Stimulated activated CD4-positive, alpha-beta T cell treated with anti-CD3 and anti-CD28 coated beads, TNF-alpha, amount 100 ng/mL, for 24 hours (primary cell): ENCODE measurements around the gene PINK1.
"Not testable (repeated sequence)": the region's sequence is repeated elsewhere in the genome, so short reads cannot be mapped to it uniquely, and the experiment has no call there.

Source experiments
- DNase-seq, 3 experiments: peaks; one replicate each; pipeline ENCODE4 v3.0.0-alpha.2; 2020; ENCODE audit warnings: low read depth in 3 of 3

Gene PINK1

DNA sequence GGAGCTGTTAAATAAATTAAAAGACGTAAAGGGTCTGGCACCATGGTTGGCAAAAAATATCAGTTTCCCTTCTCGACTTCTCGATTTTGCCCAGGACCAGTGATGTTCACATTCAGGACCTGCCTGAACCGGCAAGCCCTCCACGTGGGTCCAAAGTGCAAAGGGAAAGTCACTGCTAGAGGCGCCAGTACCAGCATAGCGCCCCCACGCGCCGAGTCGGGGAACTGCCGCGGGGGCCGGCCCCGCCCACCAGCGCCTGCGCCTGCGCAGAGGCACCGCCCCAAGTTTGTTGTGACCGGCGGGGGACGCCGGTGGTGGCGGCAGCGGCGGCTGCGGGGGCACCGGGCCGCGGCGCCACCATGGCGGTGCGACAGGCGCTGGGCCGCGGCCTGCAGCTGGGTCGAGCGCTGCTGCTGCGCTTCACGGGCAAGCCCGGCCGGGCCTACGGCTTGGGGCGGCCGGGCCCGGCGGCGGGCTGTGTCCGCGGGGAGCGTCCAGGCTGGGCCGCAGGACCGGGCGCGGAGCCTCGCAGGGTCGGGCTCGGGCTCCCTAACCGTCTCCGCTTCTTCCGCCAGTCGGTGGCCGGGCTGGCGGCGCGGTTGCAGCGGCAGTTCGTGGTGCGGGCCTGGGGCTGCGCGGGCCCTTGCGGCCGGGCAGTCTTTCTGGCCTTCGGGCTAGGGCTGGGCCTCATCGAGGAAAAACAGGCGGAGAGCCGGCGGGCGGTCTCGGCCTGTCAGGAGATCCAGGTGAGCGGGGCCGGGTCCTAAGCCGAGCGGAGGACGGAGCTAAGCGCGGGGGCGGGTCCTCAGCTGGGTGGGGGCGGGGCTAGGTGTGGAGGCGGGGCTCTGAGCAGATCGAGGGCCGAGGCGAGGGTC is at the start of gene PINK1:
TSS of gene PINK1 (plus strand) at position 269 of the 875 bp plus-strand sequence. CDS start at position 360, 91 bp downstream.
- DNase-seq: peak; percentile 71 to 84 (median 73)

DNA sequence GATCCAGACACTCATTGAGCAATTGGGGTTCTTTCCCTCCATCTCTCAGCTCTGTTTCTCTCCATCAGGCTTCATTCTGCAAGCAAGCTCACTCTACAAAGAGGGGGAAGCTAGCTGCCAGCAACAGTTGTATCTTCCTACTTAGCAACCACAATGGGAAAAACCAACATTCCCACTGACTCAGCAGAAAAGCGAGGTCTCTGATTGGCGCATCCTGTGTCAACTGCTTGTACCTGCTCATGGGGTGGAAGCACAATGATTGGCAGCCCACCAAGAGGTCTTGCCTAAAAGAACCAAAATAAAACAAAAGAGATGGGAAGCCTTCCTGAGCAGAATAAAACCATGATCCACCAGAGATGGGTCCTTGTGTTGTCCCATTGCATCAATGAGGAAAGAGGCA is 48.4 kb upstream of the PINK1 start:
- no peak for DNase-seq

DNA sequence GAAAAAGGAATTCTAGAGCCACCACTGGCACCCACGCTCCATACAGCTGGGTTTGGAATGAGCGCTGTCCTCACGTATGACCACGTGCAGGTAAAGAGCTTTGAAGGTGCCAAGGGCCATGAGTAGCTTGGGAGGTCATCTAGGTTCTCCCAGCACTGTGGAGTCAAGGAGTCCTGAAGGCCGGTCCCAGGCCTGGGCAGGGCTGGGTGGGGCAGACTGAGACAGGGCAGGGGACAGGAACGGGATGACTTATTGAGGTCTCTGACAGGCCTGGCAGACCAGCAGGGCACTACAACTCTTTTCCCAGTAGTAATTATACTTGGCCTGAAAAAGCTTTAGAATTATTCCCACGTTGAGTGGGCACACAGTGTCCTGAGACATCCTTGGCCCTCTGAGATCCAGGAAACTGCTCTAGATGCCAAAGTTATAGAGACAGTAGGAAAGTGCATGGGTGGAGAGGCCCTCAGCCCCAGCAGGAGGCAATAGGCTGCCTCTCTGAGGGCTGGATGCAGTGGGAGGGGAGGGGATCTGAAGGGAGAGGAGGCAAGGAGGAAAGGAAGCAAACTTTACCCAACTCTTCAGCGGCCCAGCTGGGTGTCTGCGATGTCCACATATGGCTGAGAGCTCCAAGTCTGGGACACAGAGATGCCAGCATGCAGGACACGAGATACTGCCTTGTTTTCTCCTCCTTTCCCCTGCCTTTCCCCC is 46.2 kb upstream of the PINK1 start:
- no peak for DNase-seq

DNA sequence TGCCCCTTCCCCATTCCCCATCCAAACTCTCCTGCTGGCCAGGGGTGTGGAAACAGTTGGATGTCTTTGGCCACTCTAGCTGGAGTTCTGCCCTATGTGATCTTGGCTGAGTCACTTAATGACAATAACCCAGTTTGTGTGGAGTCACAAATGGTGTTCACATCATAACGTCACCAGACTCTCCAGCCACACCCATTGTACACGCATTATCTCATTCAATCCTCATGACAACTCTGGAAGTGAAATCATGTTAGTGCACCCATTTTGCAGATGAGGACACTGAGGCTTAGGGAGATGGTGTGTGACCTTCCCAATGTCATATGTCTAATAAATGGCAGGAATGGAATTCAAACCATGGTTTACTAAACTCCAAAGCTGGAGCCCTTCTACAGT is 45.6 kb upstream of the PINK1 start:
- no peak for DNase-seq

DNA sequence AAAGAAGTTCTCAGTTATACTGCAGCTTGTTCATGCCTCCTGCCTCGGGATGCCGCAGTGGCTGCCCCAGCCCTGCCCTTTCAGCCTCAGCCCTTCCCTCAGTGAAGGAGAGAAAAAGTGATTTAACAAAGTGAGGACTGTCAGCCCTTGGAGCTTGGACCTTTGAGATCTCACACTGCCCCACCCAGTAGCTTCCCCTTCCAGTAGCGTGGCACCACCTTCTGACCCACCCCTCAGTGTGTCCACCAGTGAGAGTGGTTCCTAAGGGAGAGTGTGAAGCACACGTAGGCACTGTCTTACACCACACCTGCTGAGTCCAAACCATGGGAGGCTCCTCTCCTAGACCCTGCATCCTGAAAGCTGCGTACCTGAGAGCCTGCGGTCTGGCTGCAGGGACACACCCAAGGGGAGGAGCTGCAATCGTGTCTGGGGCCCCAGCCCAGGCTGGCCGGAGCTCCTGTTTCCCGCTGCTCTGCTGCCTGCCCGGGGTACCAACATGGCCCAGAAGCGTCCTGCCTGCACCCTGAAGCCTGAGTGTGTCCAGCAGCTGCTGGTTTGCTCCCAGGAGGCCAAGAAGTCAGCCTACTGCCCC is 44.5 kb upstream of the PINK1 start, which contains the start of gene CDA:
TSS of gene CDA (plus strand) at position 464 of the 592 bp plus-strand sequence. CDS start at position 497, 33 bp downstream.
- no peak for DNase-seq

DNA sequence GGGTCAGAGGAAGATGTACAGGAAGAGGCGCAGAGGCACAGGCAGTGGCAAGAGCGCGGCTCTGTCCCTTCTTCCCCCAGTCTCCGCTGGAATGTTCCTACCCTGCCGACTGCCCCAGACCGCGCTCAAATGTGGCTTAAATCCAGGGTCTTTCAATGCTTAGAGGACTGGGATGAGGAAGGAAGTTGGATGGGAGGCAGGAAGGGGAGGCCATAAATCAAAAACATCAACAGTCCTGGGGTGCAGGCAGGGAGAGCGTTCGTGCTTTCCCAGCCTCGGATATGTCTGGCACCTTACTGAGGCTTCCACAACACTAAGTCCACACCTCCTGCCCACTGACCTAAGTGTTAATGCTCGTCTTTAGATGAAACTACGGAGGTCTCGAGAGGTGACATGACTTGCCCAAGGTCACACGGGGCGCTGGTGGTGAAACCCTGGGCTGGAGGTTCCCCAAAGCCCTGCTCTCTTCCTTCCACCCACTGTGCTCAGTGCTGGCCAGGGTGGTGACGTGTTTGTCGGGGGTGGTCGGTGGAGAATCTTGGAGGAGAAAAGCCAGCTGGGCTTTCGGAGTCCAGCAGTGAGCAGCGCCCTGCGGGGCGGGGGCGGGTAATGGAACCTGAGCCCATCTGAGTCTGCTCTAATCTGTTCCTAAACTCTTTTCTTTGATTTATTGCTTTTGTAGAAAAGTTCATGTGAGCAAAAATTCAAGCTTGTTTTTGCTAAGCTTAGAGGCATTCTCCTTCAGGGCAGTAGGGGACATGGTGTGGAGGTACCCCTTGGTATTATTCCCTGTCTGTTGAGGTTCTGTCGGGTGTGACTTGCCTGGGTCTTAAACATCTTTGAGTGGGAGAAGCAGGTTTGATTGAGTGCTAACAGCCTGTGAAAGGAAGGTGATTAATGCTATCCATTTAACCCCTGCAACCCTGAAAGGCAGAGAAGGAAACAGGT is 43.7 kb upstream of the PINK1 start:
- no peak for DNase-seq

DNA sequence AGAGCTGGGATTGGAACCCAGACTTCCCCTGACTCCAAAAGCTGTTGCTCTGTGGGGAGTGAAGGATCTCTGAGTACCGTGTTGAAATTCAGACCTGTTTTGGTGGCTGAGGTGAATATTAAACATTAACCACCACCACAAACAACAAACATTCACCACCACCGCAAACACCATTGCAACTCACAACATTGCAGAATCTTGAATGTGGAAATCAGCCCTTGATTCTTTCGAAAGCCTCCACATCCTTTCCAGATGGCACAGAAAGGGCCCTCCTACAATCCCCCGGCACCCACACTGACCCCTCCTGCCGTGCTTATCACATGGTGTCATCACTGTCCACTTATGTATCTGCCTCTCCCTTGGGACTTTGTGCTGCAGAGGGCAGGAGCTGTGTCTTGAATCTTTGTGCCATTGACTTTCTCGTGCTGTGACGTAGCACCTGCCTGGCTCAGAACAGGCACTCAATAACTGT is 42.9 kb upstream of the PINK1 start:
- no peak for DNase-seq

DNA sequence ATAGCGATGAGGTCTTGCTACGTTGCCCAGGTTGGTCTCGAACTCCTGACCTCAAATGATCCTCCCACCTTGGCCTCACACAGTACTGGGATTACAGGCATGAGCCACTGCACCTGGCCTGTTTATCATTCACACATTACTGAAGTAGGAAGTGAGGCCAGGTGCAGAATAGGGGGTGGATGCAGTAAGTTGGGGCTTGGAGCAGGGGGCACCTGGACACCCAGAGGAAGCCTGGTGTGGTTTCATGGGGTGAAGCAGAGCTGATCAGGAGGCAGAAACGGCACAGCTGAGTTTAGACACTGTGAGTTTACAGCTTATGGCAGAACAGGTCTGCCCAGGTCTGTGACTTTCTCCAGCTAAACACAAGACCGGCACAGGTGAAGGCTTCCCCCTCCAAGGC is 39.5 kb upstream of the PINK1 start:
- no peak for DNase-seq

DNA sequence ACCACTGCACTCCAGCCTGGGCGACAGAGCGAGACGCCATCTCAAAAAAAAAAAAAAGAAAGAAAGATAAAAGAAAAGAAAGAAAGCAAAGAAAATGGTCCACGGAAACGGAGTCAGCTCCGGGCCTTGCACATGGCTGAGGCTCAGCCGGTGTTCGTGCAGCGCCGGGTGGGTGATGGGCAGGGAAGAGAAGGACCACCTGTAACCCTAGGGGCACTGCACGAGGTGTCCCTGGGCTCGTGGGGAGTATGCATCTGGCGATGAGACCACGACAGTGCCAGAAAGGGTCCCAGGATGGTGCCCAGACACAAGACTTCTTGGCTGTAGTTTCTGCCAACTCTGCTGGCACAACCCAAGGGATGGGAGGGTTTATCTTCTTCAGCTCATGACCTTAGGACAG is 38.5 kb upstream of the PINK1 start:
- DNase-seq: no peak

DNA sequence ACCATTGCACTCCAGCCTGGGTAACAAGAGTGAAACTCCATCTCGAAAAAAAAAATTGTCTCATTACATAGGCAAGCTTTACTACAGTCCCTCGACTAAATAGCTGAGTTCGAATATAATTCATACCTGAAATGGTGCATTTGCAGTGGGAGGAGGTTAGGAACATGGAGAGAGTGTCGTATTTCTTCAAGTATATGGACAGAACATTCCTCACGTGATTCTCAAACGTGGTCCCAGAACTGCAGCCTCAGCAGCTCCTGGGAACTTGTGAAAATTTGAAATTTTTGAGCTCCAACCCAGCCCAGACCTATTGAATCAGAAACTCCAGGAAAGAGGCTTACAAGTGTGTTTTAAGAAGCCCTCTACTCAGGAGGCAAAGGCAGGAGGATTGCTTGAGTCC is 37.2 kb upstream of the PINK1 start:
- DNase-seq: no peak

DNA sequence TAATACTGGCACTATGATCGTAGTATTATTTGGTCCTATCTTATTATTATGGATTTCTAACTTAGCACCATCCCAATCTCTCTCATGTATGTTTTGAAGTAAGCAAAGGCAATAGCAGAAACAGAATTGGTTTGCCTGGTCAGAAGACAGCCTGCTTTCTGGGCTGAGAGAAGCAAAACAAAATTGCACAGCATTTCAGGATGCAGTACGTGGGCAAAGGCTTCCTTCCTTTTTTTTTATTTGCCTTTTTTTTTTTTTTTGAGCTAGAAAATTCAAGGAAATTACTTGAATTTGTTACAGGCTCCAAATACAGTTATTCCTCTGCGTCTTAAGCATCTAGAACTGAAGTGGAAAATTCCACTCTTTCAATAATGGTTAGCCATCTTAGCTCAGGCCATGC is 35.6 kb upstream of the PINK1 start:
- DNase-seq: no peak

DNA sequence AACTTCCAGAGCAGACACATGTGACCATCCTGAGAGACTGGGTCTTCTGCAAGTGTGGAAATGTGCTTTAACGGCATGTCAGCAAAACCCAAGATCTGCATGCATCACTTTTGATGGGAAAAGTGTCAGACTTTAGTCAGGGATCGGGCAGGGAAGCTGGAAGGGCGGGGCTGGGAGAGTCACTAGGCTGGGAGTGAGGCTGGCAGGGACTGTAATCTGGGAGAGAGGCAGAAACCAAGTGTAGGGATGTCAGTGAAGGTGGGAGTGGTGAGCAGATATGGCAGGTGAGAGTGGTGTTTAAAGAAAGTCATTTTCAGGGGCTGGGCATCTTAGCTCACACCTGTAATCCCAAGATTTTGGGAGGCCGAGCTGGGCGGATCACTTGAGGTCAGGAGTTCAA is 33.1 kb upstream of the PINK1 start:
- no peak for DNase-seq

DNA sequence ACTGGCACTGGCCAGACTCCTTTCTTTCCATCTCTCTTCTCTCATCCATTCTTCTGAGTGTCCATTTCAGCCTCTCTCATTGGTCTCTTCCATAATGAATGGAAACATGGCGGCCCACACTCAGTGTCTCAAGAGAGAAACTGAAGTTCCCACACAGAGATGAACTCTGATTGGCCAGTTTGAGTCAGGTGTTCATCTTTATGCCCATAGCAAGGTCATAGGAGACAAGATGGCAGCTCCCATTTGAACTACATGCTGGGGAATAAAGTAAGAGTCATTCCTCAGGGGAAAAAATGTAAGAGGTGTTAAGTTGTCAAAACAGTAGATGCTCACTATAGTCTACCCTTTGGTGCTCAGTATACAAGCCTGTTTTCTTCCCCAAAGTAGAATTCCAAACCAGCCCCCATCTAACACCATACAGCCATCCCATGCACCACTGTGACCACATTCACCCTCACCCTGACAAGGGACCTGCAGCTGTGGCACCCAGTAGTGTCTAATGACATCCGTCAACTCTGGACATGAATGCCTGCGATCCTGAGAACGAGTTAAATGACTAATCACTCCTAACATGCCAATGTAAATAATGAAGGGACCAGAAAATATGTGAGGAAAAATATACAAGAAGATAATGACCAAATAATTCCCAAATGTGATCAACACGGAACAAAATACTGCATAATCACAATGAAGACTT is 32.0 kb upstream of the PINK1 start:
- no peak for DNase-seq

DNA sequence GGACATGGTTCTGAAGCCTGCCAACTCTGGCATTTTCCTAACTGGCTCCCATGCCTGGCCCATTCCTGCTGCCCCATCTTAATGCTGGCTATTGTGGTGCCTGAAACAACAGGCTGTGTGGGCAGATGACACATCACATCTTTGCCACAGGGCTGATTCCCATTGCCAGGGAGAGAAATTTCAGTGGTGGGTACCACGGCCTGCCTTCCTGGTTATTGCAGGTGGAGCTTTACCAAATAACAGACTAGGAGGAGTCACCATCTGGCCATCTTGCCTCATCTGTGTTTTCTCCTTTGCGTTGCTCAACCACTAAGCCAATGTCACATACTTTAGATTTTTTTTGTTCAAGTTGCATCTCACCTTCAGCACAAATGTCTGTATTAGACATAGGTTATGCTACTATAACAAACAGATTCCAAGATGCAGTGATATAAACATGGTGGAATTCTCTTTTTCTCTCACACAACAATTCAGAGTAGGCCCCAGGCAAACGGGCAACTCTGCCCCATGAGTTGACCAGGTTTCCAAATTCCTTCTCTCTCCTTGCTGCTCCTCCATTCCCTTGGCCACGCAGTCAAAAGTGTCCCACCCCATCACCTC is 30.3 kb upstream of the PINK1 start:
- no peak for DNase-seq

DNA sequence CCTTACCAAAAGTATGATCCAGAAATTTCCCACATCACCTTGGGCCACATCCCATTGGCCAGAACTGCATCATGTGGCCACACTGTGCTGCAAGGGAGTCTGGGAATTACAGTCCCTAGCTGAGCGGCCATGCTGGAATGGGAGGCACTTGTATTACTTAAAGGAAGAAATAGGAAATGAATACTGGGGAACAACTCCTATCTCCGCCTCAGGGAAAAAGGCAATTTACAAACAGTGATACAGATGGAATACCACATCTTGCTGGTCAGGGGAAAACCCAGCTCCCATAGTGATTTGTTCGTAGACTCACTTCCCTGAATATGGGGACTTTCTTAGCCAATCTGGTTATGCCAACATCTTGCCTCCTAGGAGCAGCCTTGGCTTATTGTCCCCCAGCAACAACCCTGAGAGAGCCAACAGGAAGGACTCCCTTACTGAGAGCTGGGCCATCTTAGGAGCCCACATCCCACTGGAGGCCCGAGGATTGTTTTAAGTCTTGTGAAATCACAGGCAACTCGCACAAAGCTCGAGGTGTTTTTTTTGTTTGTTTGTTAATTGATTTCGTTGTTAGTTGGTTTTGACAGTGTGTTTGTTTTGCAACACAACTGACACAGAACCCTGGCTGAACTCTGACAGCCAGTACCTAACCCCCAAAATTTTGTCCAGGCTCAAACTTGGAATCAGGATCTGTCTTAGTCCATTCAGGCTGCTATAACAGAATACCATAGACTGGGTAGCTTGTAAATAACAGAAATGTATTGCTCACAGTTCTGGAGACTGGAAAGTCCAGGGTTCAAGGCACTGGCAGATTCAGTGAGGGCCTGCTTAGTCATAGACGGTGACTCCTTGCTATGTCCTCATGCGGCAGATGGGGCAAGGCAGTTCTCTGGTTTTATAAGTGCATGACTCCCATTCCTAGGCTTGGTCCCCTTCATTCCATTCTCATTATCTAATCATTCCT is 29.5 kb upstream of the PINK1 start:
- DNase-seq: no peak

DNA sequence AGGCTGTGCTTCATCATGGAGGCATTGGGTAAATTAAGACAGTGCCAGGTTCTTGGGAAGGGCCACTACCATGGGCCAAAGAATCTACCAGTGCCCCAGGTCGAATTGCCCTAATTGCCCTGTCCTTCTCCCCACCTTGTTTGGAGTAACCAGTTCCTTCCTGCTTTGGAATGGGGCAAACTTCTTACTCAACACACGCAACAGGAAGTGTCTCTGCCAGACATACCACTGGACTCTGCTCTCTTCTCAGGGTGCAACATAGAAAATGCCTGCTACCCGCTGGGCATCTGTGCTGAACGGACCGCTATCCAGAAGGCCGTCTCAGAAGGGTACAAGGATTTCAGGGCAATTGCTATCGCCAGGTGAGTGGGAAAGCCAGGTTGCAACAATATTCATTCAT is 28.6 kb upstream of the PINK1 start:
- DNase-seq: no peak

DNA sequence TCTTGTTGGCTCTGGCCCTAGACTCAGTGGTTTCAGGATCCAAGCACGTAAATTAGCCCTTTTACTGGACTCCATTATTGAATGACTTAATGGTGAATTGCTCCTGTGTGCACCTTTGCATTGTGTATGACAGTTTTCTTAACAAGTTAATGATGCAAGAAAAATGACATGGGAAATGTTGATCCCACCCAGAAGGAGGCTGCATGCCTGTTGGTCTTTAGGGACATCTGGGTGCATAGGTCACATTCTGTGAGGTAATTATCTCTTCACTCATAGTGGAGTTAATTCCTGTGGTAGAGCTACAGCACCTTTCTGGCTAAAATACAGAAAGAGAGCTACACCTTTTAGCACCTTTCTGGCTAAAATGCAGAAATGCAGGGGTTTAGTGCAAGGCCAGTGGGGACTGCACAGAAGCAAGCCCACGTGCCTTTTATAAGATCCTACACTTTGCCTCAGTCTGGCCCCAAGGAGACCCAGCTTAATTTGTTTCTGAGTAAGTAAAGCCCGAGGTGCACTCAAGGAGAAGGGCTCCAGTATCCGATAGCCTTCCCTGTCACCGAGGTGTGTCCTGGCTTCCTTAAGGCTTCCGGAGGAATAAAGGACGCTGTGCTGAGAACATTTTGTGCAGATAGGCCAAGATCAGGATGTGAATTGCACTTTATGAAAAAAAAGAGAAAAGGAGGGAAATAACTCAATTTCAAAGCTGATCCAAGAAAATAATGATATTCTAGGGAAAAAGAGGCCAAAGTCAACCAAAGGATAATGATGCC is 26.3 kb upstream of the PINK1 start:
- not testable (repeated sequence) for DNase-seq

DNA sequence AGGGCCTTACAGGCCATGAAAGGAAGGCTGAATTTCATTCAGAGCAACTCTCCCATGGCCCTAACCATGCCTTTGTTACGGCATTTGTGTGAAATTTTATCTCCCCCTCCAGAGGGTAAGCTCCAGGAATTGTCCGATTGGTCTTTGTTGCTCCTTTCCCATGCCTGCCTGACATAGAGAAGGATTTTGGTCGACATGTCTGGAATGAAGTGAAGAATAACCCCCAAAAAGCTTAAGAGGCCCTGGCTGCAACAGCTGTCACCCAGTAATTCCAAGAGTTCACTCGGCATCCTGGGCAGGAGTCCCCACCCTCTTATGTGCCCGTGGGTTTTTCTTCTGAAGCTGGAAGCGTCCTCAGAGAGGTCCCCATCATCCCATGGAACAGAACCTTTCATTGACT is 23.7 kb upstream of the PINK1 start:
- no peak for DNase-seq
